Measurements from ENCODE around the gene OPTN. TPM values are rescaled to one million over a fixed set of nuclear protein-coding genes. Genes with fewer than 3 reads are reported as not detected.

OPTN gene
- total and polyA plus RNA-seq, 2 of the 8 experiments (the other 6 are each of a cell fraction or from before 2014, with no cell fraction given): 4.8 to 20.1 TPM

GRCh38 chr10:13062803-13063202 lies 37.2 kb upstream of the OPTN start:
- no peaks in the 10 kb centered on the region for H3K79me1 ChIP-seq (ENCODE audit: low read depth, low read length)
- no peak overlapping the region for H2BK5ac ChIP-seq (ENCODE audit: low read depth, low read length)
- 83% methylated on average over 5 of the region's 5 CpGs; no CpG with 5 or more reads in 1 of the 2 experiments for WGBS, 2 experiments (ENCODE audit: extremely low coverage in 1 of 2, insufficient coverage in 1 of 2, insufficient read length in 1 of 2, insufficient replicate concordance in 2 of 2, low coverage in 1 of 2, low lambda C conversion rate in 2 of 2, missing lambda C conversion rate in 1 of 2)
- POLR2A ChIA-PET (ENCODE audit: partially characterized antibody): interaction anchor here (1.1 kb wide), 2 partner anchors 8 to 11 kb away, joined by 3 to 5 read pairs; no protein-coding TSS in a partner anchor
- H4K8ac ChIP-seq (ENCODE audit: extremely low read depth, insufficient read depth, low read length): no peak overlapping the region
- no peak overlapping the region for H3K23ac ChIP-seq (ENCODE audit: insufficient read length)
- no peak overlapping the region for H2BK20ac ChIP-seq (ENCODE audit: low read length)
- H2BK15ac ChIP-seq (ENCODE audit: low read length): no peak overlapping the region
- H2AK5ac ChIP-seq (ENCODE audit: low read depth, low read length): no peak overlapping the region
- no peak overlapping the region for H3K4ac ChIP-seq (replicated peaks; ENCODE audit: insufficient read length, low read depth, low read length)
- H3K23me2 ChIP-seq (ENCODE audit: low read depth, low read length): no peaks in the 10 kb centered on the region
- H3K14ac ChIP-seq (ENCODE audit: insufficient read length): no peak overlapping the region
- H3K56ac ChIP-seq (replicated peaks; ENCODE audit: insufficient read length, low read depth, low read length): no peak overlapping the region
- H2BK12ac ChIP-seq (ENCODE audit: low read depth, low read length): no peak overlapping the region
- no peaks in the 10 kb centered on the region for H3K36me3 ChIP-seq (ENCODE audit: control insufficient read depth in 2 of 4, insufficient read depth in 4 of 4, low read length in 3 of 4)
- DNase-seq (ENCODE audit: low read depth in 1 of 2, low spot score in 2 of 2) (no peak), FAIRE-seq (no peak)
- no peak overlapping the region for H2BK120ac ChIP-seq (replicated peaks; ENCODE audit: low read depth, low read length)
- no peaks in the 10 kb centered on the region; a peak in 3 of 7 replicates for H3K4me1 ChIP-seq (replicated peaks in 1 of 4; ENCODE audit: control insufficient read depth in 3 of 4, insufficient read depth in 4 of 4, low read length in 3 of 4)
- no peak overlapping the region for H4K91ac ChIP-seq (replicated peaks; ENCODE audit: insufficient read length, low read length)
- no peak overlapping the region for H2AFZ ChIP-seq (ENCODE audit: low read length)
- no peak overlapping the region for H3K4me3 ChIP-seq (ENCODE audit: extremely low read depth in 1 of 4, insufficient read depth in 2 of 4, low read depth in 3 of 4, low read length in 4 of 4)
- CTCF ChIA-PET (ENCODE audit: partially characterized antibody): interaction anchor here (1.3 kb wide), 2 partner anchors 8 to 12 kb away, joined by 4 to 6 read pairs; no protein-coding TSS in a partner anchor
- H3K9ac ChIP-seq (replicated peaks in 1 of 4; ENCODE audit: extremely low read depth in 1 of 4, low read depth in 3 of 4, low read length in 3 of 4): no peak overlapping the region
- no peaks in the 10 kb centered on the region; a peak in 3 of 7 replicates for H3K27me3 ChIP-seq (replicated peaks in 1 of 4; ENCODE audit: control insufficient read depth in 3 of 4, extremely low read depth in 1 of 4, insufficient read depth in 3 of 4, low read length in 3 of 4)
- H4K5ac ChIP-seq (ENCODE audit: insufficient read length, low read depth, low read length): no peak overlapping the region
- no peaks in the 10 kb centered on the region for H3K9me3 ChIP-seq (ENCODE audit: insufficient read depth in 2 of 2, low read depth in 1 of 2, low read length in 1 of 2)
- H4K20me1 ChIP-seq (replicated peaks in 1 of 2; ENCODE audit: control insufficient read depth in 1 of 2, insufficient read depth in 2 of 2, low read length in 2 of 2): no peaks in the 10 kb centered on the region
- no peak overlapping the region for H3K27ac ChIP-seq (ENCODE audit: low read depth, low read length)
- H3K79me2 ChIP-seq (ENCODE audit: control insufficient read depth in 1 of 2, insufficient read depth in 2 of 2, low read length in 2 of 2): no peaks in the 10 kb centered on the region
- no peak overlapping the region for H3K4me2 ChIP-seq (ENCODE audit: insufficient read depth in 1 of 2, low read depth in 2 of 2, low read length in 2 of 2)
- no peak overlapping the region for H3K18ac ChIP-seq (ENCODE audit: extremely low read depth, low read length)
- TF ChIP-seq NANOG (IDR thresholded peaks at IDR 0.05; ENCODE audit: insufficient read depth, low read depth, low read length, poor library complexity, severe bottlenecking) (no peak), ZNF274 (IDR thresholded peaks at IDR 0.05; ENCODE audit: borderline replicate concordance, extremely low read depth, low read length) (no peak), MAFK (IDR thresholded peaks at IDR 0.05; ENCODE audit: low read depth, low read length) (no peak), CBX8 (IDR thresholded peaks at IDR 0.05; ENCODE audit: borderline replicate concordance, low read depth, low read length) (no peak), POU5F1 (IDR thresholded peaks at IDR 0.05; ENCODE audit: low read depth, low read length) (no peak), TCF12 (IDR thresholded peaks at IDR 0.05; ENCODE audit: low read depth, low read length) (no peak), JUN (IDR thresholded peaks at IDR 0.05; ENCODE audit: low read depth, low read length) (no peak), ATF2 (IDR thresholded peaks at IDR 0.05; ENCODE audit: low read length) (no peak), EGR1 (IDR thresholded peaks at IDR 0.05; ENCODE audit: borderline replicate concordance, low read depth, low read length) (no peak), BCL11A (IDR thresholded peaks at IDR 0.05; ENCODE audit: low read depth in 2 of 2, low read length in 2 of 2) (no peak), CHD1 (IDR thresholded peaks at IDR 0.05; ENCODE audit: low read depth, low read length) (no peak), CEBPB (IDR thresholded peaks at IDR 0.05; ENCODE audit: low read depth, low read length) (no peak), CBX5 (IDR thresholded peaks at IDR 0.05; ENCODE audit: low read depth, low read length) (no peak), SIX5 (IDR thresholded peaks at IDR 0.05; ENCODE audit: low read depth, low read length) (no peak)

Data from H1 (cell line).